Measurements from ENCODE around the gene SCN2A. TPM values are rescaled to one million over a fixed set of nuclear protein-coding genes. Genes with fewer than 3 reads are reported as not detected.
A peak's percentile ranks its signal among the peaks of the same experiment; 100 is the strongest.

SCN2A gene
- total RNA-seq, 1 experiment from 2014 or later = 0.64 TPM

- no peak for DNase-seq (ENCODE audit: low spot score)
Measured at GRCh38 chr2:165420231-165420630, 181.0 kb downstream of the SCN2A start.

DNA sequence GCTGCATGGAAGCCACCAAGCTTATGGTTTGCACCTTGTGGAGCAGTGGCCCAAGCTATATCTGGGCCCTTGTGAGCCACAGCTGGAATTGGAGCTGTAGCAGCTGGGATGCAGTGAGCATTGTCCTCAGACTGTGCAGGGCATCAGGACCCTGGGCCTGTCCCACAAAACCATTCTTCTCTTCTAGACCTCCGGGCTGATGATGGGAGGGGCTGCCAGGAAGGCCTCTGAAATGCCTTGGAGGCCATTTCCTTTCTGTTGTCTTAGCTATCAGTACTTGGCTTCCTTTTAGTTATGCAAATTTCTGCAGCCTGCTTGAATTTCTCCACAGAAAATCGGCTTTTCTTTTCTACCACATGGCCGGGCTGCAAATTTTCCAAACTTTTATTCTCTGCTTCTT, 183.9 kb downstream of the SCN2A start:
- no peak for DNase-seq (ENCODE audit: low spot score)

GRCh38 chr2:165425556-165425955, 186.3 kb downstream of the SCN2A start:
- no peak for DNase-seq (ENCODE audit: low spot score)

DNA sequence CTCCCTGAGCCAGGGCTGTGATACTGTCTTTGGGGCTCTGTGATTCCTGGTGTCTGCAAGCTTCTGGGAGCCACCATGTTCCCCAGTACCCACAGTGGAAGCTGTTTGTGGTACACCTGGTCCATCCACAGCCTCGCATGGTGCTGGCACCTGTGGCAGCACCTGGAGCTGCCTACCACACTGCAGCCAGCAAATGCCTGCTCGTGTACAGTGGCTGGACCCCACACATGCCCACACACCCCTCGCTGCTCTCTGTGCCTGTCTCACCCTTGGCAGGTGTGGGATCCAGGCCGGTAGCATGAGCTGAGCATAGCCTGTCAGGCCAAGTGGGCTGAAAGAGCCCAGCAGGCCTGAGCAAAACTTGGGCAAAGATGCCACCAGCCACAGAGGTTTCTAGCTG, 188.5 kb downstream of the SCN2A start:
- DNase-seq (ENCODE audit: low spot score) = no peak

DNA sequence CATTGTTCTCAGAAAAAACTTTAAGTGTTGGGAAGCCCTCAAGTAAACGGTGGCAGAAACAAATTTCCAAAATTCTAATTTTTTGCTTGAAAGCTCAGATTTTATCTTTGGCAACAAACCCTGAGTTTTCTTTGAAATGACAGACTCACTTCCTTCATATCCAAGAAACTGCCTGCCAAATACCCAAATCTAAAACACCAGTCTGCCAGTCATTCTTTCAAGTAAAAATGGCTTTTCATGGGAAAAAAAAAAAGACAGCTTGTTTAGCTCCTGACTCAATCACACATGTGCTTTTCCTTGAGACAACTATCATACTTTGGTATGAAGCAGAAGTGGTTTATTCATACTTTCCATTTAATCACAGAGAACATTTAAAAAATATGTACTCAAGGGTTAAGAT, 189.7 kb downstream of the SCN2A start:
- DNase-seq (ENCODE audit: low spot score) = no peak

GRCh38 chr2:165431014-165431413, 191.8 kb downstream of the SCN2A start:
- no peak for DNase-seq (ENCODE audit: low spot score)

GRCh38 chr2:165432234-165432966, 193.2 kb downstream of the SCN2A start:
- no peak for DNase-seq (ENCODE audit: low spot score)

GRCh38 chr2:165434865-165435496, 195.8 kb downstream of the SCN2A start:
- no peak for DNase-seq (ENCODE audit: low spot score)

- no peak for DNase-seq (ENCODE audit: low spot score)
Measured at GRCh38 chr2:165435611-165436010, 196.4 kb downstream of the SCN2A start.

- DNase-seq (ENCODE audit: low spot score) = no peak
Measured at GRCh38 chr2:165436559-165436958, 197.3 kb downstream of the SCN2A start.

- DNase-seq (ENCODE audit: low spot score) = peak; percentile 17
Measured at GRCh38 chr2:165440367-165440766, 201.2 kb downstream of the SCN2A start.

Other genes with a start within 250 kb of the SCN2A start
- gene SCN3A, start 35.4 kb upstream of the SCN2A start, total RNA-seq (2014; rRNA removed; shearing (Covaris generic)) = 1.0 and 1.3 TPM in 2 replicates
- 2.7 and 3.7 TPM in 2 replicates for gene CSRNP3, start 230.3 kb downstream of the SCN2A start, total RNA-seq (2014; rRNA removed; shearing (Covaris generic))

Measured in H4 (cell line).